K562 (cell line): ENCODE data around the gene TINAG. TPM values are rescaled to one million over a fixed set of nuclear protein-coding genes. Genes with fewer than 3 reads are reported as not detected.

ENCODE experiments used
- ATAC-seq: fragments of 200-7000 bp; cut with Tn5 transposase; 3 replicates; pipeline ENCODE4 v1.9.1; 2020; ENCODE audit warnings: moderate library complexity
- BruUV-seq: library from RNA; stranded (reverse); fragments of 400-500 nt; replicated peaks from 2 replicates; lab custom pipeline; 2021; lab: Mats Ljungman, UMichigan
- CTCF ChIA-PET: fragments of 300-600 bp; formaldehyde crosslinking; extraction: SDS; loops from one replicate; lab custom pipeline; 2021; ENCODE audit warnings: low intra/inter-chr PET ratio; lab: Yijun Ruan, JAX
- POLR2A ChIA-PET: fragments of 300-600, 350-650 bp; sonication (Branson Sonifier 250); formaldehyde crosslinking; extraction: SDS; loops from one replicate; lab custom pipeline; 2021; ENCODE audit warnings: antibody characterized with exemption, inconsistent platforms; lab: Yijun Ruan, JAX
- DNase-seq, 4 experiments: peaks; one replicate each; pipeline versions ENCODE4 v3.0.0 to v3.0.0-alpha.2; 2011 to 2018; ENCODE audit warnings: low spot score in 3 of 4, mixed read lengths in 3 of 4; ENCODE audit errors: extremely low read depth in 1 of 4
- FAIRE-seq: peaks from 2 replicates; lab custom pipeline; 2011; peaks lifted over from hg19 to GRCh38; lab: Jason Lieb, UNC
- H2AFZ ChIP-seq: 2 replicates; pipeline ENCODE4 v1.6.0; 2011; ENCODE audit warnings: low read depth, low read length, control low read depth, inconsistent platforms
- H3K27ac ChIP-seq: fragments of 200-600 bp; 3 replicates; pipeline ENCODE4 v1.8.0; 2011; ENCODE audit warnings: low read depth, mild to moderate bottlenecking, control low read depth, inconsistent platforms, low read length, moderate library complexity, mixed read lengths; ENCODE audit errors: extremely low read depth
- H3K27me3 ChIP-seq, 2 experiments: fragments of 300-600 bp in 1 of 2; 2 replicates in 1 of 2; 3 replicates in 1 of 2; pipeline versions ENCODE4 v1.6.0 to v1.8.0; 2011; ENCODE audit warnings: inconsistent platforms in 2 of 2, low read length in 2 of 2, mild to moderate bottlenecking in 1 of 2, mixed read lengths in 1 of 2, moderate library complexity in 1 of 2; ENCODE audit not compliant: control insufficient read depth in 2 of 2, insufficient read depth in 2 of 2
- H3K36me3 ChIP-seq: fragments of 300-600 bp; 3 replicates; pipeline ENCODE4 v1.8.0; 2011; ENCODE audit warnings: mild to moderate bottlenecking, low read length, inconsistent platforms; ENCODE audit not compliant: control insufficient read depth, insufficient read depth
- H3K4me1 ChIP-seq, 2 experiments: fragments of 200-600 bp in 1 of 2; replicated peaks in 1 of 2; 2 replicates in 1 of 2; 3 replicates in 1 of 2; pipeline versions ENCODE4 v1.5.1 to v1.8.0; 2011; ENCODE audit warnings: inconsistent platforms in 2 of 2, low read length in 2 of 2, mild to moderate bottlenecking in 1 of 2, mixed read lengths in 1 of 2, moderate library complexity in 1 of 2; ENCODE audit not compliant: control insufficient read depth in 2 of 2, insufficient read depth in 2 of 2
- H3K4me2 ChIP-seq: 2 replicates; pipeline ENCODE4 v1.6.1; 2011; ENCODE audit warnings: low read length, control low read depth, inconsistent platforms, mixed read lengths; ENCODE audit not compliant: insufficient read depth
- H3K4me3 ChIP-seq: fragments of 200-600 bp; sonication (generic), shearing (Covaris generic); 2 replicates; pipeline ENCODE4 v1.5.1; 2016; ENCODE audit warnings: control low read depth, inconsistent platforms
- H3K79me2 ChIP-seq: fragments of 200-600 bp; 3 replicates; pipeline ENCODE4 v1.8.0; 2011; ENCODE audit warnings: low read length, inconsistent platforms; ENCODE audit not compliant: control insufficient read depth, insufficient read depth
- H3K9ac ChIP-seq, 2 experiments: 2 replicates each; pipeline versions ENCODE4 v1.6.0 to v1.6.1; 2011; ENCODE audit warnings: low read depth in 2 of 2, low read length in 2 of 2, control low read depth in 1 of 2, inconsistent platforms in 1 of 2, mild to moderate bottlenecking in 1 of 2, mixed read lengths in 1 of 2; ENCODE audit not compliant: insufficient read depth in 1 of 2
- H3K9me1 ChIP-seq: one replicate; pipeline ENCODE4 v1.6.0; 2011; ENCODE audit warnings: inconsistent platforms, mild to moderate bottlenecking, low read length, moderate library complexity; ENCODE audit not compliant: control insufficient read depth, insufficient read depth
- H3K9me3 ChIP-seq: replicated peaks from 2 replicates; pipeline ENCODE4 v1.5.1; 2011; ENCODE audit warnings: low read depth, low read length, inconsistent platforms; ENCODE audit not compliant: control insufficient read depth, insufficient read depth
- H4K20me1 ChIP-seq: replicated peaks from 2 replicates; pipeline ENCODE4 v1.6.1; 2011; ENCODE audit warnings: low read length, inconsistent platforms, mixed read lengths; ENCODE audit not compliant: control insufficient read depth, insufficient read depth
- CTCFL ChIP-seq: IDR thresholded peaks from 2 replicates; pipeline ENCODE4 v1.6.1; 2011; ENCODE audit warnings: borderline replicate concordance, low read depth, mild to moderate bottlenecking, moderate library complexity, low read length; ENCODE audit not compliant: insufficient read depth, poor library complexity, severe bottlenecking
- DEAF1 ChIP-seq: fragments of 450-650 bp; formaldehyde crosslinking; IDR thresholded peaks from 2 replicates; pipeline ENCODE4 v1.4.0; 2020; ENCODE audit warnings: mild to moderate bottlenecking, moderate library complexity
- DIDO1 ChIP-seq: fragments of 450-650 bp; IDR thresholded peaks from 2 replicates; pipeline ENCODE4 v1.6.1; 2016; ENCODE audit warnings: low read depth, missing biosample characterization, missing genetic modification characterization
- KDM1A ChIP-seq, 2 experiments: fragments of 450-650 bp; IDR thresholded peaks; 2 replicates each; pipeline ENCODE4 v1.6.1; 2016; ENCODE audit warnings: mild to moderate bottlenecking in 2 of 2
- PRPF4 ChIP-seq: fragments of 200-400 bp; formaldehyde crosslinking; IDR thresholded peaks from one replicate; pipeline ENCODE4 v1.6.1; 2017; ENCODE audit warnings: low read length, low read depth, mild to moderate bottlenecking; ENCODE audit not compliant: insufficient read depth, poor library complexity, severe bottlenecking
- RBM15 ChIP-seq: fragments of 200-400 bp; formaldehyde crosslinking; IDR thresholded peaks from 2 replicates; pipeline ENCODE4 v1.6.1; 2018; ENCODE audit warnings: mild to moderate bottlenecking, low read length, moderate library complexity; ENCODE audit not compliant: insufficient read depth
- SRF ChIP-seq, 2 experiments: fragments of 250-450, 450-650 bp in 1 of 2; sonication (Bioruptor Pico) in 1 of 2; sonication (generic) in 1 of 2; formaldehyde crosslinking; IDR thresholded peaks; 2 replicates each; pipeline versions ENCODE4 v1.5.0 to v1.5.1; 2020 to 2022; ENCODE audit warnings: mild to moderate bottlenecking in 1 of 2, missing genetic modification reagents in 1 of 2
- SRSF9 ChIP-seq: fragments of 200-400 bp; formaldehyde crosslinking; IDR thresholded peaks from 2 replicates; pipeline ENCODE4 v1.6.1; 2017; ENCODE audit warnings: low read depth, low read length, borderline replicate concordance
- TARDBP ChIP-seq: fragments of 450-650 bp; IDR thresholded peaks from 2 replicates; pipeline ENCODE4 v1.6.1; 2016
- TFAM ChIP-seq: fragments of 250-450 bp; sonication (Bioruptor Pico); conservative IDR thresholded peaks from 2 replicates; pipeline ENCODE4 v1.5.0; 2021; ENCODE audit warnings: mild to moderate bottlenecking, moderate library complexity
- TFE3 ChIP-seq: fragments of 450-650 bp; formaldehyde crosslinking; IDR thresholded peaks from 2 replicates; pipeline ENCODE4 v1.4.0; 2020; ENCODE audit warnings: mild to moderate bottlenecking, mixed read lengths
- ZNF551 ChIP-seq: fragments of 250-450 bp; sonication (Bioruptor Pico); IDR thresholded peaks from 2 replicates; pipeline ENCODE4 v1.5.0; 2021; ENCODE audit warnings: mild to moderate bottlenecking, moderate library complexity
- ZSCAN32 ChIP-seq: fragments of 450-650 bp; formaldehyde crosslinking; IDR thresholded peaks from 2 replicates; pipeline ENCODE4 v1.4.0; 2020; ENCODE audit warnings: mild to moderate bottlenecking, moderate library complexity
- WGBS: fragments of 100-300 bp; shearing (Covaris generic); methylation state at CpG from one replicate; pipeline ENCODE4 v1.1.6; 2016; ENCODE audit warnings: low coverage, mixed read lengths; ENCODE audit not compliant: insufficient coverage; ENCODE audit errors: missing lambda C conversion rate; 5-methylcytosine and 5-hydroxymethylcytosine counted together
- in situ Hi-C: fragments of 300-500 bp; cut with MboI; formaldehyde crosslinking; loops from 4 replicates; pipeline ENCODE4 v1.15.0; 2018; ENCODE audit warnings: inconsistent platforms, mixed read lengths
- intact Hi-C: fragments of 100-400 bp; cut with micrococcal nuclease; formaldehyde crosslinking; loops from 2 replicates; pipeline ENCODE4 v1.14.2; 2022
- polyA plus RNA-seq, 8 experiments: library from polyadenylated mRNA; depleted of rRNA in 4 of 8; stranded (reverse) in 5 of 8; unstranded in 3 of 8; fragments of >200 nt; fragmentation: Nextera tagmentation in 2 of 8; fragmentation: Illumina TruSeq in 1 of 8; extraction: Ambion mirVana in 2 of 8; extraction: Trizol in 1 of 8; gene quantifications; 2 replicates each; pipeline versions ENCODE4 v1.2.1 to v1.2.3, GENCODE V29; 2011 to 2014; ENCODE audit warnings: inconsistent platforms in 1 of 8, missing spikeins in 1 of 8
- total RNA-seq, 7 experiments: library from RNA; depleted of rRNA in 6 of 7; stranded (reverse); fragments of >200 nt in 6 of 7; fragmentation: Illumina TruSeq in 2 of 7; extraction: Trizol in 2 of 7; gene quantifications; 2 replicates each; pipeline versions ENCODE4 v1.2.1 to v1.2.3, GENCODE V29; 2011 to 2021; ENCODE audit warnings: low replicate concordance in 1 of 7
- TF ChIP-seq, protein P1 (sequence below): fragments of 450-650 bp; IDR thresholded peaks from 2 replicates; pipeline ENCODE4 v1.6.1; 2016; ENCODE audit warnings: mild to moderate bottlenecking

Gene TINAG
- total and polyA plus RNA-seq, 9 of the 15 experiments (the other 6 are each of a cell fraction or from before 2014, with no cell fraction given) = not detected

DNA sequence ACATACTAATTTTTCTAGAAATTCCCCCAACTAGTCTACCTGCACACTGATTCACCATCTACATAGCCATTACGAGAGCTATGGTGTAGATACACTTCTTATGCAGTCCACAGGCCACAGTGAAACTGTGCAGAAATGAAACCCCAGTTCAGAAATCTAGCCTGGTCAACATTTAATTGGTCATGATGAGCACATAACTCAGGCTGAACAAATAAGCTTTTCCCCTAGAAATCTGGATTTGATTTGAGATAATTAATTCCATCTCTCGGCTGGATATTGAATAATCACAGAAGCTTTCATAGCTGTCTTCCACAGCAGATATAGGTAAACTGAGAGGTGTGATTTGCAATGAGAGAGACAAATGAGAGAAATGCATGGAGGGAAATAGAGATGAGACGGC is 22.6 kb upstream of the TINAG start:
- no peaks in the 10 kb centered on the region for H3K27me3 ChIP-seq
- no peak overlapping the region for H3K9ac ChIP-seq
- ATAC-seq (no peak), DNase-seq (no peak), FAIRE-seq (no peak)
- POLR2A ChIA-PET = no interaction called here
- no peak for TF ChIP-seq TFAM (CRISPR knock-in tag)
- TF ChIP-seq CTCFL = no peak
- no peak for TF ChIP-seq DIDO1
- no peak for TF ChIP-seq RBM15
- TF ChIP-seq SRSF9 = no peak
- TF ChIP-seq, protein P1, sequence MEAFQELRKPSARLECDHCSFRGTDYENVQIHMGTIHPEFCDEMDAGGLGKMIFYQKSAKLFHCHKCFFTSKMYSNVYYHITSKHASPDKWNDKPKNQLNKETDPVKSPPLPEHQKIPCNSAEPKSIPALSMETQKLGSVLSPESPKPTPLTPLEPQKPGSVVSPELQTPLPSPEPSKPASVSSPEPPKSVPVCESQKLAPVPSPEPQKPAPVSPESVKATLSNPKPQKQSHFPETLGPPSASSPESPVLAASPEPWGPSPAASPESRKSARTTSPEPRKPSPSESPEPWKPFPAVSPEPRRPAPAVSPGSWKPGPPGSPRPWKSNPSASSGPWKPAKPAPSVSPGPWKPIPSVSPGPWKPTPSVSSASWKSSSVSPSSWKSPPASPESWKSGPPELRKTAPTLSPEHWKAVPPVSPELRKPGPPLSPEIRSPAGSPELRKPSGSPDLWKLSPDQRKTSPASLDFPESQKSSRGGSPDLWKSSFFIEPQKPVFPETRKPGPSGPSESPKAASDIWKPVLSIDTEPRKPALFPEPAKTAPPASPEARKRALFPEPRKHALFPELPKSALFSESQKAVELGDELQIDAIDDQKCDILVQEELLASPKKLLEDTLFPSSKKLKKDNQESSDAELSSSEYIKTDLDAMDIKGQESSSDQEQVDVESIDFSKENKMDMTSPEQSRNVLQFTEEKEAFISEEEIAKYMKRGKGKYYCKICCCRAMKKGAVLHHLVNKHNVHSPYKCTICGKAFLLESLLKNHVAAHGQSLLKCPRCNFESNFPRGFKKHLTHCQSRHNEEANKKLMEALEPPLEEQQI = no peak
- no peak for TF ChIP-seq ZSCAN32 (CRISPR knock-in tag)
- no peak for TF ChIP-seq SRF (CRISPR knock-in tag; IDR thresholded peaks at IDR 0.05)
- TF ChIP-seq ZNF551 = no peak
- no peak for TF ChIP-seq DEAF1
- no peak for TF ChIP-seq TFE3 (CRISPR knock-in tag)
- TF ChIP-seq PRPF4 = no peak
- TF ChIP-seq TARDBP = no peak
- no peak for TF ChIP-seq KDM1A (IDR thresholded peaks at IDR 0.05)
- in situ Hi-C loops (no loop called here), intact Hi-C loops (no loop called here)
- no peak overlapping the region for H2AFZ ChIP-seq
- H3K4me2 ChIP-seq = no peak overlapping the region
- no peak overlapping the region for H3K27ac ChIP-seq
- CTCF ChIA-PET = no interaction called here
- no peaks in the 10 kb centered on the region for H3K9me1 ChIP-seq
- no peaks in the 10 kb centered on the region for H4K20me1 ChIP-seq
- H3K9me3 ChIP-seq = no peaks in the 10 kb centered on the region
- H3K36me3 ChIP-seq = no peaks in the 10 kb centered on the region
- H3K4me3 ChIP-seq = no peak overlapping the region
- H3K79me2 ChIP-seq = no peaks in the 10 kb centered on the region
- no TSS peak for BruUV-seq
- no peaks in the 10 kb centered on the region for H3K4me1 ChIP-seq
- WGBS = 0% methylated on average over 3 of the region's 3 CpGs
